PC-3 (cell line): ENCODE measurements around the gene PLA2G2D. TPM values are rescaled to one million over a fixed set of nuclear protein-coding genes. Genes with fewer than 3 reads are reported as not detected.

ENCODE experiments used
- ATAC-seq: fragments of 200-7000 bp; cut with Tn5 transposase; 2 replicates; pipeline ENCODE4 v1.9.1; 2020; ENCODE audit warnings: mild to moderate bottlenecking, moderate library complexity
- BruUV-seq: library from RNA; stranded (reverse); fragments of 400-500 nt; replicated peaks from 2 replicates; lab custom pipeline; 2021; lab: Mats Ljungman, UMichigan
- CTCF ChIA-PET: fragments of 300-600 bp; sonication (Branson Sonifier 250); formaldehyde crosslinking; loops from one replicate; lab custom pipeline; 2022; ENCODE audit warnings: antibody characterized with exemption; lab: Charles Lee
- POLR2A ChIA-PET: fragments of 300-600 bp; sonication (Branson Sonifier 250); formaldehyde crosslinking; loops from one replicate; lab custom pipeline; 2022; ENCODE audit warnings: antibody characterized with exemption; ENCODE audit not compliant: unreplicated experiment; lab: Charles Lee
- DNase-seq: peaks from one replicate; pipeline ENCODE4 v3.0.0-alpha.2; 2015
- H2AFZ ChIP-seq: fragments of 300-600 bp; sonication (generic); 2 replicates; pipeline ENCODE4 v1.6.0; 2016; ENCODE audit warnings: antibody characterized with exemption, low read length
- H3F3A ChIP-seq: fragments of 300-600 bp; sonication (generic); one replicate; pipeline ENCODE4 v1.6.0; 2017; ENCODE audit warnings: antibody characterized with exemption, low read length, control low read depth, mild to moderate bottlenecking; ENCODE audit not compliant: unreplicated experiment
- H3K27ac ChIP-seq: fragments of 300-600 bp; sonication (generic); 2 replicates; pipeline ENCODE4 v1.5.1; 2016; ENCODE audit warnings: mild to moderate bottlenecking, low read length
- H3K27me3 ChIP-seq: fragments of 300-600 bp; sonication (generic); 2 replicates; pipeline ENCODE4 v1.6.1; 2016; ENCODE audit warnings: low read length, mixed read lengths
- H3K36me3 ChIP-seq: fragments of 300-600 bp; sonication (generic); 2 replicates; pipeline ENCODE4 v1.6.1; 2016; ENCODE audit warnings: low read depth, mixed run types, low read length, mixed read lengths
- H3K4me1 ChIP-seq: fragments of 300-600 bp; sonication (generic); 2 replicates; pipeline ENCODE4 v1.5.1; 2016; ENCODE audit warnings: low read length; ENCODE audit not compliant: insufficient read depth
- H3K4me2 ChIP-seq: fragments of 300-600 bp; sonication (generic); 2 replicates; pipeline ENCODE4 v1.6.0; 2016; ENCODE audit warnings: low read length
- H3K4me3 ChIP-seq: fragments of 300-600 bp; sonication (generic); 2 replicates; pipeline ENCODE4 v1.5.1; 2016; ENCODE audit warnings: mild to moderate bottlenecking, low read length, mixed read lengths
- H3K79me2 ChIP-seq: fragments of 300-600 bp; sonication (generic); 2 replicates; pipeline ENCODE4 v1.6.1; 2017; ENCODE audit warnings: low read length, mixed read lengths
- H3K9ac ChIP-seq: fragments of 300-600 bp; sonication (generic); 2 replicates; pipeline ENCODE4 v1.6.0; 2016; ENCODE audit warnings: mild to moderate bottlenecking, low read length
- H3K9me2 ChIP-seq: fragments of 300-600 bp; sonication (generic); replicated peaks from 2 replicates; pipeline ENCODE4 v1.6.1; 2016; ENCODE audit warnings: mixed run types, low read length, mixed read lengths
- H3K9me3 ChIP-seq: fragments of 300-600 bp; sonication (generic); 2 replicates; pipeline ENCODE4 v1.6.1; 2016; ENCODE audit warnings: low read length, mixed read lengths
- H4K20me1 ChIP-seq: fragments of 300-600 bp; sonication (generic); 2 replicates; pipeline ENCODE4 v1.6.1; 2016; ENCODE audit warnings: low read length, mixed read lengths
- EZH2 ChIP-seq: fragments of 300-600 bp; sonication (generic); IDR thresholded peaks from one replicate; pipeline ENCODE4 v1.6.1; 2017; ENCODE audit warnings: antibody characterized with exemption, mild to moderate bottlenecking, low read length; ENCODE audit not compliant: unreplicated experiment
- EZH2phosphoT487 ChIP-seq: fragments of 300-600 bp; sonication (generic); IDR thresholded peaks from 2 replicates; pipeline ENCODE4 v1.6.1; 2018; ENCODE audit warnings: mild to moderate bottlenecking, antibody characterized with exemption, low read length, borderline replicate concordance
- intact Hi-C: fragments of 100-400 bp; cut with micrococcal nuclease; formaldehyde crosslinking; loops from 2 replicates; pipeline ENCODE4 v1.9.0; 2023
- total RNA-seq: library from RNA; depleted of rRNA; stranded (reverse); fragments of >200 nt; gene quantifications from 2 replicates; pipeline ENCODE4 v1.2.3, GENCODE V29; 2014
- TF ChIP-seq, protein P1 (sequence below): fragments of 300-600 bp; sonication (generic); conservative IDR thresholded peaks from 2 replicates; pipeline ENCODE4 v1.5.1; 2017; ENCODE audit warnings: antibody characterized with exemption, low read depth, mild to moderate bottlenecking, low read length

PLA2G2D gene
- total RNA-seq, 1 experiment from 2014 or later = not detected

DNA sequence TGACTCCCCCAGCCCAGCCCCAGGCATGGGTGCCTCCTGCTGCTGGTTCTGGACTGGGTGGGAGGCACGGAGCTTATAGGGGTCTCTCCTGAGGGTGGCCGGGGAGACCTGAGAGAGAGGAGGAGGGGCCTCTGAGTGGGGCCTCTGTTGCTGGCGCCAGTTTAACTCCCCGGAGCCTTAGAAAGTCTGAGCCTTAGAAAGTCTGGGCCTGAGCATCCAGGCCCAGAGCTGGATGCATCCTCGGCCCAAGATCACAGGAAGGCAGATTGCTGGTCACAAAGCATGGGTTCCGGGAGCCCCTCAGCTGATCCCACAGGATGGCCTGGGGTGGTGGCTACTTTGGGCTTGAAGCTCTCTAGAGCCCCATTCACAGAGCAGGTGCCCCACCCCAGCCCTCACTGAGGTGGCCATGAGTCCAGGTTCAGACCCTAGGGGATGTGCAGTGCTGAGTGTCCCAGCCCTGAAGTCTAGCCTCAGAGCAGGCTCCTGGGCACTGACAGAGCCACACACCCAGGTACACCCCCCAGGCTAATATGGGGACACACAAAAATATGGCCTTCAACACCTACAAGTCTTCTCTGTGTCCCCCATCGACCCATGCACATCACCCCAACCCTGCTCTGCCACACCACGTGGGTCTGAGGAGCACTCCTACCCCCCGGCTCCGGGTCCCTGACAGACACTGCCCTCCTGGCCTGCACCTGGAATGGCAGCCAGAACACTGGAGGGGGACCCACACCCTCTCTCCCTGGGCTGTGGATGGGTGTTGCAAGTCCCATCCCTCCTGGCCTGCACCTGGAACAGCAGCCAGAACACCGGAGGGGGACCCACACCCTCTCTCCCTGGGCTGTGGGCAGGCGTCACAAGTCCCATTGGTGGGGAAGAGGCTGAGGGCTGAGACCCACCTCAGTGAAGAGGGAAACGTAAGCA is 29.5 kb upstream of the PLA2G2D start:
- CTCF ChIA-PET = no interaction called here
- no peak overlapping the region for H3K4me2 ChIP-seq
- H3K27ac ChIP-seq = no peak overlapping the region
- DNase-seq (no peak), ATAC-seq (no peak)
- BruUV-seq = no TSS peak
- H2AFZ ChIP-seq = no peak overlapping the region
- no peak overlapping the region for H3K4me3 ChIP-seq
- no peak overlapping the region for H3K9ac ChIP-seq
- H3K9me3 ChIP-seq = no peaks in the 10 kb centered on the region
- H3F3A ChIP-seq = no peaks in the 10 kb centered on the region
- H4K20me1 ChIP-seq = no peaks in the 10 kb centered on the region
- no peaks in the 10 kb centered on the region for H3K79me2 ChIP-seq
- POLR2A ChIA-PET = no interaction called here
- TF ChIP-seq EZH2 = no peak
- no peak for TF ChIP-seq EZH2phosphoT487
- TF ChIP-seq, protein P1, sequence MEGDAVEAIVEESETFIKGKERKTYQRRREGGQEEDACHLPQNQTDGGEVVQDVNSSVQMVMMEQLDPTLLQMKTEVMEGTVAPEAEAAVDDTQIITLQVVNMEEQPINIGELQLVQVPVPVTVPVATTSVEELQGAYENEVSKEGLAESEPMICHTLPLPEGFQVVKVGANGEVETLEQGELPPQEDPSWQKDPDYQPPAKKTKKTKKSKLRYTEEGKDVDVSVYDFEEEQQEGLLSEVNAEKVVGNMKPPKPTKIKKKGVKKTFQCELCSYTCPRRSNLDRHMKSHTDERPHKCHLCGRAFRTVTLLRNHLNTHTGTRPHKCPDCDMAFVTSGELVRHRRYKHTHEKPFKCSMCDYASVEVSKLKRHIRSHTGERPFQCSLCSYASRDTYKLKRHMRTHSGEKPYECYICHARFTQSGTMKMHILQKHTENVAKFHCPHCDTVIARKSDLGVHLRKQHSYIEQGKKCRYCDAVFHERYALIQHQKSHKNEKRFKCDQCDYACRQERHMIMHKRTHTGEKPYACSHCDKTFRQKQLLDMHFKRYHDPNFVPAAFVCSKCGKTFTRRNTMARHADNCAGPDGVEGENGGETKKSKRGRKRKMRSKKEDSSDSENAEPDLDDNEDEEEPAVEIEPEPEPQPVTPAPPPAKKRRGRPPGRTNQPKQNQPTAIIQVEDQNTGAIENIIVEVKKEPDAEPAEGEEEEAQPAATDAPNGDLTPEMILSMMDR = no peak
- intact Hi-C loops = no loop called here
- H3K9me2 ChIP-seq = no peaks in the 10 kb centered on the region
- 0 out of 2 replicates have a peak, but pooled peaks cover 5% of the 10 kb centered on the region for H3K4me1 ChIP-seq
- H3K27me3 ChIP-seq = no peaks in the 10 kb centered on the region
- no peaks in the 10 kb centered on the region for H3K36me3 ChIP-seq

DNA sequence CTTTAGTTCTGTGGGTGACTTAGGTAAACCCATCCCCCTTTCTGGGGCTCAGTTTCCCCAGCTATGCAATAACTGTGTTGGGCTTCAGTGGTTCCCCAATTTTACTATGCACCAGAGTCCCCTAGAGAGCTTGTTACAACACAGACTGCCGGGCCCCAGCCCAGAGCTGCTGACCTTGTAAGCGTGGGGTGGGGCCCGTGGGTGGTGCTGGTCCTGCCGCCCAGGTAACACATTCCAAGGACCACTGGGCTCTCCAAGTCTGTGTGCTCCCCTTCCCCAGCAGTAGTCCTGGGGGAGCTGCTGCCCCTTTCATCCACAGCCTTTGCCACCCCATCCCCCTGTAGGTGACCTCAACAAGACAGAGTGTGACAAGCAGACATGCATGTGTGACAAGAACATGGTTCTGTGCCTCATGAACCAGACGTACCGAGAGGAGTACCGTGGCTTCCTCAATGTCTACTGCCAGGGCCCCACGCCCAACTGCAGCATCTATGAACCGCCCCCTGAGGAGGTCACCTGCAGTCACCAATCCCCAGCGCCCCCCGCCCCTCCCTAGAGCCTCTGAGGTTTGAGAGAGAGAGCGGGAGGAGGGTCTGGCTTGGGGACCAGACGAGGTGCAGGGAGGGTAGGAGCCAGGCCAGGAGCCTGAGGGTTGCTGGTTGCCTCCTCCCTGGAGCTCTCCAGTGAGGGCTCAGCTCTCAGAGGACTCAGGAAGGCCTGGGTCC is 28.7 kb upstream of the PLA2G2D start:
- H3F3A ChIP-seq = no peaks in the 10 kb centered on the region
- H2AFZ ChIP-seq = no peak overlapping the region
- DNase-seq = no peak
- no peak overlapping the region for H3K4me3 ChIP-seq
- ChIA-PET CTCF (no interaction called here), POLR2A (no interaction called here)
- H3K36me3 ChIP-seq = no peaks in the 10 kb centered on the region
- TF ChIP-seq, protein P1 = no peak
- TF ChIP-seq EZH2phosphoT487 (no peak), EZH2 (no peak)
- intact Hi-C loops = no loop called here
- H4K20me1 ChIP-seq = no peaks in the 10 kb centered on the region
- no TSS peak for BruUV-seq
- 0 out of 2 replicates have a peak, but pooled peaks cover 5% of the 10 kb centered on the region for H3K4me1 ChIP-seq
- no peak for ATAC-seq
- H3K4me2 ChIP-seq = no peak overlapping the region
- H3K79me2 ChIP-seq = no peaks in the 10 kb centered on the region
- no peaks in the 10 kb centered on the region for H3K9me2 ChIP-seq
- H3K27me3 ChIP-seq = no peaks in the 10 kb centered on the region
- H3K27ac ChIP-seq = no peak overlapping the region
- no peaks in the 10 kb centered on the region for H3K9me3 ChIP-seq
- no peak overlapping the region for H3K9ac ChIP-seq
